ENCODE measurements around the gene SLITRK3. TPM values are rescaled to one million over a fixed set of nuclear protein-coding genes. Genes with fewer than 3 reads are reported as not detected.
"Not testable (repeated sequence)": the region's sequence is repeated elsewhere in the genome, so short reads cannot be mapped to it uniquely, and the experiment has no call there.

SLITRK3 gene
- total RNA-seq, 2 experiments from 2014 or later = not detected

- peaks cover 12% of the 10 kb centered on the region for H3K27me3 Mint-ChIP-seq
- peak; percentile 55 for DNase-seq
- H3K9me3 Mint-ChIP-seq (ENCODE audit: low read depth) = peaks cover 1% of the 10 kb centered on the region
- intact Hi-C loops (cut with DNase I, micrococcal nuclease) = loop anchor here in 1 of 2 experiments (10.0 kb wide), 2 partner anchors 781 to 1261 kb away; no protein-coding TSS in a partner anchor
- H3K36me3 Mint-ChIP-seq (ENCODE audit: low read depth) = no peaks in the 10 kb centered on the region
- no peak overlapping the region for H3K27ac Mint-ChIP-seq
- ChIA-PET POLR2A (no interaction called here), CTCF (no interaction called here)
- H3K4me3 Mint-ChIP-seq = no peak overlapping the region
- H3K4me1 Mint-ChIP-seq = no peaks in the 10 kb centered on the region
- peak; percentile 81 for ATAC-seq
Observed at GRCh38 chr3:165185707-165186327, 10.4 kb downstream of the SLITRK3 start.

GRCh38 chr3:165181556-165181955 lies 14.6 kb downstream of the SLITRK3 start:
- intact Hi-C loops (cut with DNase I, micrococcal nuclease) = loop anchor here in 1 of 2 experiments (10.0 kb wide), 2 partner anchors 777 to 1257 kb away; no protein-coding TSS in a partner anchor
- Mint-ChIP-seq H3K36me3 (ENCODE audit: low read depth) (no peaks in the 10 kb centered on the region), H3K4me1 (no peaks in the 10 kb centered on the region), H3K27ac (no peak overlapping the region), H3K27me3 (peaks cover 2% of the 10 kb centered on the region), H3K4me3 (no peak overlapping the region), H3K9me3 (ENCODE audit: low read depth) (peaks cover 1% of the 10 kb centered on the region)
- ATAC-seq (no peak), DNase-seq (no peak)
- ChIA-PET POLR2A (no interaction called here), CTCF (interaction anchor here (0.6 kb wide), 1 partner anchor 1206 kb away, joined by 3 read pairs; no protein-coding TSS in a partner anchor)

GRCh38 chr3:165170236-165170635 lies 25.9 kb downstream of the SLITRK3 start:
- ATAC-seq = no peak
- H3K9me3 Mint-ChIP-seq (ENCODE audit: low read depth) = peaks cover 4% of the 10 kb centered on the region
- no peaks in the 10 kb centered on the region for H3K4me1 Mint-ChIP-seq
- DNase-seq = no peak
- POLR2A ChIA-PET = no interaction called here
- H3K36me3 Mint-ChIP-seq (ENCODE audit: low read depth) = no peaks in the 10 kb centered on the region
- intact Hi-C loops (cut with DNase I, micrococcal nuclease) = no loop called here
- H3K27me3 Mint-ChIP-seq = no peaks in the 10 kb centered on the region
- H3K4me3 Mint-ChIP-seq = no peak overlapping the region
- CTCF ChIA-PET = no interaction called here
- no peak overlapping the region for H3K27ac Mint-ChIP-seq

GRCh38 chr3:165169368-165169767 lies 26.8 kb downstream of the SLITRK3 start:
- no peaks in the 10 kb centered on the region for H3K36me3 Mint-ChIP-seq (ENCODE audit: low read depth)
- no peak overlapping the region for H3K27ac Mint-ChIP-seq
- H3K27me3 Mint-ChIP-seq = no peaks in the 10 kb centered on the region
- ChIA-PET POLR2A (no interaction called here), CTCF (no interaction called here)
- intact Hi-C loops (cut with DNase I, micrococcal nuclease) = no loop called here
- ATAC-seq (no peak), DNase-seq (no peak)
- H3K9me3 Mint-ChIP-seq (ENCODE audit: low read depth) = peaks cover 4% of the 10 kb centered on the region
- no peaks in the 10 kb centered on the region for H3K4me1 Mint-ChIP-seq
- H3K4me3 Mint-ChIP-seq = no peak overlapping the region

GRCh38 chr3:165162883-165163282 lies 33.3 kb downstream of the SLITRK3 start:
- POLR2A ChIA-PET = no interaction called here
- no peaks in the 10 kb centered on the region for H3K27me3 Mint-ChIP-seq
- intact Hi-C loops (cut with DNase I, micrococcal nuclease) = no loop called here
- peaks cover 8% of the 10 kb centered on the region for H3K9me3 Mint-ChIP-seq (ENCODE audit: low read depth)
- H3K4me1 Mint-ChIP-seq = no peaks in the 10 kb centered on the region
- no peak overlapping the region for H3K4me3 Mint-ChIP-seq
- no peaks in the 10 kb centered on the region for H3K36me3 Mint-ChIP-seq (ENCODE audit: low read depth)
- DNase-seq = no peak
- H3K27ac Mint-ChIP-seq = no peak overlapping the region
- CTCF ChIA-PET = no interaction called here
- ATAC-seq = no peak

GRCh38 chr3:165159760-165160421 lies 36.3 kb downstream of the SLITRK3 start:
- Mint-ChIP-seq H3K4me1 (no peaks in the 10 kb centered on the region), H3K9me3 (ENCODE audit: low read depth) (peaks cover 3% of the 10 kb centered on the region), H3K36me3 (ENCODE audit: low read depth) (no peaks in the 10 kb centered on the region), H3K27ac (no peak overlapping the region), H3K4me3 (no peak overlapping the region), H3K27me3 (no peaks in the 10 kb centered on the region)
- POLR2A ChIA-PET = no interaction called here
- no peak for ATAC-seq
- no peak for DNase-seq
- CTCF ChIA-PET = no interaction called here
- intact Hi-C loops (cut with DNase I, micrococcal nuclease) = no loop called here

- Mint-ChIP-seq H3K27me3 (no peaks in the 10 kb centered on the region), H3K27ac (no peak overlapping the region), H3K4me3 (no peak overlapping the region), H3K9me3 (ENCODE audit: low read depth) (peaks cover 3% of the 10 kb centered on the region), H3K36me3 (ENCODE audit: low read depth) (no peaks in the 10 kb centered on the region), H3K4me1 (no peaks in the 10 kb centered on the region)
- DNase-seq = no peak
- POLR2A ChIA-PET = no interaction called here
- CTCF ChIA-PET = interaction anchor here (1.3 kb wide), 1 partner anchor 15 kb away, joined by 3 read pairs; no protein-coding TSS in a partner anchor
- no peak for ATAC-seq
- intact Hi-C loops (cut with DNase I, micrococcal nuclease) = no loop called here
Observed at GRCh38 chr3:165158011-165158410, 38.2 kb downstream of the SLITRK3 start.

- no peaks in the 10 kb centered on the region for H3K27me3 Mint-ChIP-seq
- no peak overlapping the region for H3K4me3 Mint-ChIP-seq
- no peaks in the 10 kb centered on the region for H3K4me1 Mint-ChIP-seq
- ATAC-seq (no peak), DNase-seq (no peak)
- intact Hi-C loops (cut with DNase I, micrococcal nuclease) = no loop called here
- no peak overlapping the region for H3K27ac Mint-ChIP-seq
- ChIA-PET CTCF (interaction anchor here (1.3 kb wide), 1 partner anchor 14 kb away, joined by 3 read pairs; no protein-coding TSS in a partner anchor), POLR2A (no interaction called here)
- H3K9me3 Mint-ChIP-seq (ENCODE audit: low read depth) = peaks cover 3% of the 10 kb centered on the region
- no peaks in the 10 kb centered on the region for H3K36me3 Mint-ChIP-seq (ENCODE audit: low read depth)
Observed at GRCh38 chr3:165156757-165157420, 39.3 kb downstream of the SLITRK3 start.

GRCh38 chr3:165148876-165149441 lies 47.2 kb downstream of the SLITRK3 start:
- no peak overlapping the region for H3K27ac Mint-ChIP-seq
- ChIA-PET POLR2A (no interaction called here), CTCF (interaction anchor here (0.6 kb wide), 1 partner anchor 38 kb away, joined by 3 read pairs; no protein-coding TSS in a partner anchor)
- no peak for DNase-seq
- H3K4me1 Mint-ChIP-seq = no peaks in the 10 kb centered on the region
- no peaks in the 10 kb centered on the region for H3K36me3 Mint-ChIP-seq (ENCODE audit: low read depth)
- intact Hi-C loops (cut with DNase I, micrococcal nuclease) = no loop called here
- no peaks in the 10 kb centered on the region for H3K27me3 Mint-ChIP-seq
- ATAC-seq = no peak
- no peak overlapping the region for H3K4me3 Mint-ChIP-seq
- peaks cover 3% of the 10 kb centered on the region for H3K9me3 Mint-ChIP-seq (ENCODE audit: low read depth)

GRCh38 chr3:165144271-165144670 lies 51.9 kb downstream of the SLITRK3 start:
- ChIA-PET CTCF (no interaction called here), POLR2A (no interaction called here)
- intact Hi-C loops (cut with DNase I, micrococcal nuclease) = no loop called here
- Mint-ChIP-seq H3K27ac (no peak overlapping the region), H3K4me1 (no peaks in the 10 kb centered on the region), H3K27me3 (no peaks in the 10 kb centered on the region), H3K36me3 (ENCODE audit: low read depth) (no peaks in the 10 kb centered on the region), H3K9me3 (ENCODE audit: low read depth) (no peaks in the 10 kb centered on the region), H3K4me3 (no peak overlapping the region)
- DNase-seq (no peak), ATAC-seq (no peak)

- H3K27me3 Mint-ChIP-seq; H3K4me3 Mint-ChIP-seq; intact Hi-C loops (cut with DNase I, micrococcal nuclease); DNase-seq; ATAC-seq; H3K27ac Mint-ChIP-seq; H3K36me3 Mint-ChIP-seq (ENCODE audit: low read depth); H3K9me3 Mint-ChIP-seq (ENCODE audit: low read depth); POLR2A ChIA-PET; CTCF ChIA-PET; H3K4me1 Mint-ChIP-seq: not testable (repeated sequence)
Observed at GRCh38 chr3:165139918-165140317, 56.3 kb downstream of the SLITRK3 start.
